AG08395 (cell line): ENCODE results near the gene NFATC2.

ENCODE experiments used
- DNase-seq: peaks from one replicate; pipeline ENCODE4 v3.0.0; 2012; ENCODE audit warnings: mixed read lengths, low spot score

NFATC2 gene

GRCh38 chr20:51412333-51412871 is 130.1 kb downstream of the NFATC2 start:
- peak; percentile 60 for DNase-seq

- DNase-seq = no peak
Measured at GRCh38 chr20:51411870-51412269, 130.6 kb downstream of the NFATC2 start.

- no peak for DNase-seq
Measured at GRCh38 chr20:51410586-51411325, 131.8 kb downstream of the NFATC2 start.

- DNase-seq = no peak
Measured at GRCh38 chr20:51409192-51409880, 133.2 kb downstream of the NFATC2 start.

- DNase-seq = no peak
Measured at GRCh38 chr20:51404297-51405060, 138.0 kb downstream of the NFATC2 start.

GRCh38 chr20:51403466-51404220 is 138.9 kb downstream of the NFATC2 start:
- DNase-seq = no peak

GRCh38 chr20:51402201-51402600 is 140.3 kb downstream of the NFATC2 start:
- peak; percentile 13 for DNase-seq

- no peak for DNase-seq
Measured at GRCh38 chr20:51401496-51401895, 141.0 kb downstream of the NFATC2 start.

- DNase-seq = no peak
Measured at GRCh38 chr20:51400051-51400926, 142.2 kb downstream of the NFATC2 start.

- DNase-seq = no peak
Measured at GRCh38 chr20:51399006-51399890, 143.3 kb downstream of the NFATC2 start.

- no peak for DNase-seq
Measured at GRCh38 chr20:51398552-51398951, 144.0 kb downstream of the NFATC2 start.

GRCh38 chr20:51398083-51398482 is 144.4 kb downstream of the NFATC2 start:
- no peak for DNase-seq

GRCh38 chr20:51397137-51397536 is 145.4 kb downstream of the NFATC2 start:
- no peak for DNase-seq

- no peak for DNase-seq
Measured at GRCh38 chr20:51396365-51396909, 146.1 kb downstream of the NFATC2 start.

- no peak for DNase-seq
Measured at GRCh38 chr20:51394706-51395105, 147.8 kb downstream of the NFATC2 start.

- no peak for DNase-seq
Measured at GRCh38 chr20:51393571-51393970, 148.9 kb downstream of the NFATC2 start.

- DNase-seq = no peak
Measured at GRCh38 chr20:51392614-51393186, 149.8 kb downstream of the NFATC2 start.

GRCh38 chr20:51391926-51392325 is 150.6 kb downstream of the NFATC2 start:
- no peak for DNase-seq
